GM18520 (cell line): ENCODE results near the gene USP7.

Source experiments
- ATAC-seq: cut with Tn5 transposase; IDR thresholded peaks from one replicate; pipeline ENCODE4 v1.9.1; 2021; ENCODE audit not compliant: unreplicated experiment

USP7 gene

GRCh38 chr16:8953064-8953463, 10.6 kb downstream of the USP7 start:
- ATAC-seq, result no peak

- ATAC-seq, result no peak
Measured at GRCh38 chr16:8952281-8952751, 11.4 kb downstream of the USP7 start.

GRCh38 chr16:8951447-8952280, 12.0 kb downstream of the USP7 start:
- no peak for ATAC-seq

GRCh38 chr16:8950580-8951077, 13.1 kb downstream of the USP7 start:
- no peak for ATAC-seq

- ATAC-seq, result no peak
Measured at GRCh38 chr16:8949536-8950418, 13.9 kb downstream of the USP7 start.

GRCh38 chr16:8948831-8949230, 14.9 kb downstream of the USP7 start:
- no peak for ATAC-seq

GRCh38 chr16:8948069-8948593, 15.6 kb downstream of the USP7 start:
- no peak for ATAC-seq

GRCh38 chr16:8946544-8946943, 17.2 kb downstream of the USP7 start:
- ATAC-seq, result no peak

- ATAC-seq, result no peak
Measured at GRCh38 chr16:8945626-8946296, 17.9 kb downstream of the USP7 start.

- peak; percentile 54 for ATAC-seq
Measured at GRCh38 chr16:8943966-8944759, 19.5 kb downstream of the USP7 start.

- ATAC-seq, result no peak
Measured at GRCh38 chr16:8943001-8943763, 20.5 kb downstream of the USP7 start.

- ATAC-seq, result no peak
Measured at GRCh38 chr16:8941718-8942344, 21.9 kb downstream of the USP7 start.

- no peak for ATAC-seq
Measured at GRCh38 chr16:8937803-8938202, 25.9 kb downstream of the USP7 start.

GRCh38 chr16:8936421-8936820, 27.3 kb downstream of the USP7 start:
- peak; percentile 79 for ATAC-seq

GRCh38 chr16:8935989-8936388, 27.7 kb downstream of the USP7 start:
- peak; percentile 15 for ATAC-seq

- no peak for ATAC-seq
Measured at GRCh38 chr16:8934601-8935000, 29.1 kb downstream of the USP7 start.

GRCh38 chr16:8931859-8932258, 31.8 kb downstream of the USP7 start:
- ATAC-seq, result no peak

- no peak for ATAC-seq
Measured at GRCh38 chr16:8929086-8929748, 34.5 kb downstream of the USP7 start.
